Measurements from ENCODE around the gene DLG2. TPM values are rescaled to one million over a fixed set of nuclear protein-coding genes. Genes with fewer than 3 reads are reported as not detected.

Gene DLG2
- total RNA-seq, 2 experiments from 2014 or later, result 0.85 to 1.1 TPM

DNA sequence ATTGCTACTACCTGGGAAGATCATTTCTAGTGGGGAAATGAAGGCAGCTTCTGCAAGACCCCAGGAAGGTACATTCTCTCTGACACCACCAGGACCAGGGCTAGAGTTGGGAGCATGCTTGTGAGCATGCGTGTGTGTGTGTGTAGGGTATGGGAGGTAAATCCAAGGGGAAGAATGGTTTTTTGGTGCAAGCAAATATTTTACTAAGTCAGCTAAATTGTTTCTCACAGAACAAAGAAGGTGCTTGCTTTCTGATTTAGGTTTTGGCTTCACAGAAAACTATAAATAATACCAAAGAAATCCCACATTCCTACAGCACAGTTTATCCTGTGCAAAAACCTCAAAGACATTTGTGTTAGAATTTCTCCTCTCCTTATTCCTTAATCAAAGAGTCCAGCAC lies 1996.9 kb downstream of the DLG2 start:
- CTCF ChIA-PET, result no interaction called here
- Mint-ChIP-seq H3K4me1 (no peaks in the 10 kb centered on the region), H3K36me3 (ENCODE audit: low read depth) (no peaks in the 10 kb centered on the region), H3K27me3 (no peaks in the 10 kb centered on the region), H3K27ac (no peak overlapping the region), H3K4me3 (no peak overlapping the region), H3K9me3 (no peaks in the 10 kb centered on the region)
- POLR2A ChIA-PET, result no interaction called here
- DNase-seq, result no peak

DNA sequence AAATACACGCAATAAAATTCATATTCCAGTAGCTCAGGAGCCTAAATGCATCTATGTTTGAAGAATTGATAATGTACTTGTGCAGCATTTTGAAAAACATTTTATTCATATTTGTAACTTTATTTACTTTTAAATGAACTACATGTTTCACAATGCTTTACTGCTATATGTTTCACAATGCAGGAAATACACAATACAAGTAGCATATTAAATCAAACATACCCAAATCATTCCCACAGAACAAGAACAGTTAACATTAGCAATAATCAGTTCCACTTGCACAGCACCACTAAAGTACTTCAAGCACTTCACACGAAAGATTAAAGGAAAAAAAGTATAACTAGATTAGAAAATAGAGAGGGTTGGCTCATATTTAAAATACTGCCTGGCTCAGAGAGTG lies 1997.4 kb downstream of the DLG2 start:
- H3K27ac Mint-ChIP-seq, result no peak overlapping the region
- H3K4me1 Mint-ChIP-seq, result no peaks in the 10 kb centered on the region
- no peak overlapping the region for H3K4me3 Mint-ChIP-seq
- H3K36me3 Mint-ChIP-seq (ENCODE audit: low read depth), result no peaks in the 10 kb centered on the region
- no peak for DNase-seq
- ChIA-PET CTCF (no interaction called here), POLR2A (no interaction called here)
- H3K9me3 Mint-ChIP-seq, result no peaks in the 10 kb centered on the region
- H3K27me3 Mint-ChIP-seq, result no peaks in the 10 kb centered on the region

DNA sequence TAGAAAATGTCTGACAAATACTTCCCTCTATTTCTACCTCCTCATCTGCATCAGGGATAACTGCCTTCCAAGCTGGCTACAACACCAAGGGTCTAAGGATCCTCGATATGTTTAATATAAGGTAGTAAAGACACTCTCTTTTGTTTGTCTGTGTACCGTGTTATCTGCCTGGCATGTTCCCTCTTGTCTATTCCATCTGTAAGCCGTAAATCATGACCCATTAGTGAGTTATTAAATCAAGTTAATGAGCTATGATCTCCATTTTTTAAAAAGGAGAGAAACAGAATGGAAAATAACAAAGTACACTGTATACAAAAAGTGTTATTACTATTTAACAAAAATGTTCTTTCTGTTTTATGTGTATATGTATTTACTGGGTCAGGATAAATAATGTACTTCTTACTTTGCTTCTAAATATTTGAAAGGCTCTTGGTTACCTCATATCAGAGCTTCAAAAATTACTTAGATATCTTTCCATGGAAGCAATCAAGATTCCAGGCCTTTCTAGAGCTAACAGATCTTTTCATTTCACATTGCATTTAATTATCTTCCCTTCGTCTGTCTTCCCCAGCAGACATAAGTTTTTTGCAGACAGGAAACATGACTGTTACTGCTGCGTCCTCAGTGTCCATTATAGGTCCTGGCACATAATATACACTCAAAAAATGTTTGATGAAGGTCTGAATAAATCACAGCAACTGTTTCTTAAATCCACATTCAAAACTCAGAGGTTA lies 1998.4 kb downstream of the DLG2 start:
- Mint-ChIP-seq H3K9me3 (no peaks in the 10 kb centered on the region), H3K27ac (no peak overlapping the region), H3K4me1 (no peaks in the 10 kb centered on the region), H3K27me3 (no peaks in the 10 kb centered on the region), H3K4me3 (no peak overlapping the region), H3K36me3 (ENCODE audit: low read depth) (no peaks in the 10 kb centered on the region)
- DNase-seq, result no peak
- POLR2A ChIA-PET, result no interaction called here
- CTCF ChIA-PET, result no interaction called here

- Mint-ChIP-seq H3K27ac (no peak overlapping the region), H3K4me3 (no peak overlapping the region)
- CTCF ChIA-PET, result no interaction called here
Observed at GRCh38 chr11:83625336-83625735, 2001.8 kb downstream of the DLG2 start.

DNA sequence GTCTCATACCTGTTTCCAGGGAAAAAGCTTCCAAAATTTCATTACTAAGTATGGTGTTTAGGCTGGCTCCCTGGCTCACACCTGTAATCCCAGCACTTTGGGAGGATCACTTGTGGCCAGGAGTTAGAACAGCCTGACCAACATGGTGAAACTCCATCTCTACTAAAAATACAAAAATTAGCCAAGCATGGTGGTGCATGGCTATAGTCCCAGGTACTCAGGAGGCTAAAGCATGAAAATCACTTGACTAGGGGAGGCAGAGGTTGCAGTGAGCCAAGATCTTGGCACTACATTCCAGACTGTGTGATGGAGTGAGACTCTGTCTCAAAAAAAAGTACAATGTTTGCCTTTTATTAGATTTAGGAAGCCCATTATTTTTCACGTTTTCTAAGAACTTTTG lies 2009.5 kb downstream of the DLG2 start:
- H3K27ac Mint-ChIP-seq, result no peak overlapping the region
- H3K36me3 Mint-ChIP-seq (ENCODE audit: low read depth), result no peaks in the 10 kb centered on the region
- no peaks in the 10 kb centered on the region for H3K4me1 Mint-ChIP-seq
- CTCF ChIA-PET, result no interaction called here
- POLR2A ChIA-PET, result no interaction called here
- H3K4me3 Mint-ChIP-seq, result no peak overlapping the region
- no peak for DNase-seq
- H3K27me3 Mint-ChIP-seq, result peaks cover 3% of the 10 kb centered on the region
- no peaks in the 10 kb centered on the region for H3K9me3 Mint-ChIP-seq

More at GRCh38 chr11:83625336-83625735, 2001.8 kb downstream of the DLG2 start:
- H3K27me3 Mint-ChIP-seq, result no peaks in the 10 kb centered on the region
- no peak for DNase-seq
- no peaks in the 10 kb centered on the region for H3K9me3 Mint-ChIP-seq
- H3K4me1 Mint-ChIP-seq, result no peaks in the 10 kb centered on the region
- H3K36me3 Mint-ChIP-seq (ENCODE audit: low read depth), result no peaks in the 10 kb centered on the region
- POLR2A ChIA-PET, result interaction anchor here (0.7 kb wide), 1 partner anchor 51 kb away, joined by 3 read pairs; no protein-coding TSS in a partner anchor

DNA sequence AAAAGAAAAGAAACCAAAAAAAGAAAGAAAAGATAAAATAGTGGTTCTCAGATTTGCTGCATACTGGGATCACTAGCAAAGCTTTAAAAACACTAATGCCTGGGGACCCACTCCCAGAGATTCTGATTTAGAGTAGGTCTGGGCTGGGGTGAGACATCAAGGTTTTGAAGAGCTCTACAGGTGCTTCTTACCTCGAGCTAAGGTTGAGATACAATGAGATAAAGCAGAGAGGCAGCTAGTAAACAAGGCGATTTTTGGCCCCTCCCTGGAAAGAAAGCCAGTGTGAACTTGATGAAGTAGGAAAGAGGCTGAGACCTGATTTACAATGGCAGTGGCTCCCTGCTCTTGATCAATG lies 2013.4 kb downstream of the DLG2 start:
- DNase-seq, result no peak
- peaks cover 3% of the 10 kb centered on the region for H3K27me3 Mint-ChIP-seq
- no peak overlapping the region for H3K4me3 Mint-ChIP-seq
- ChIA-PET POLR2A (interaction anchor here (0.6 kb wide), 1 partner anchor 1781 kb away, joined by 3 read pairs; no protein-coding TSS in a partner anchor), CTCF (no interaction called here)
- H3K9me3 Mint-ChIP-seq, result no peaks in the 10 kb centered on the region
- no peaks in the 10 kb centered on the region for H3K4me1 Mint-ChIP-seq
- H3K27ac Mint-ChIP-seq, result no peak overlapping the region
- H3K36me3 Mint-ChIP-seq (ENCODE audit: low read depth), result no peaks in the 10 kb centered on the region

GRCh38 chr11:83612891-83613766 lies 2014.0 kb downstream of the DLG2 start:
- POLR2A ChIA-PET, result interaction anchor here (0.6 kb wide), 1 partner anchor 1782 kb away, joined by 3 read pairs; no protein-coding TSS in a partner anchor
- Mint-ChIP-seq H3K27me3 (peaks cover 3% of the 10 kb centered on the region), H3K4me1 (no peaks in the 10 kb centered on the region), H3K9me3 (no peaks in the 10 kb centered on the region), H3K4me3 (no peak overlapping the region), H3K27ac (no peak overlapping the region), H3K36me3 (ENCODE audit: low read depth) (no peaks in the 10 kb centered on the region)
- CTCF ChIA-PET, result no interaction called here
- no peak for DNase-seq

- Mint-ChIP-seq H3K27ac (no peak overlapping the region), H3K4me1 (no peaks in the 10 kb centered on the region), H3K4me3 (no peak overlapping the region), H3K36me3 (ENCODE audit: low read depth) (no peaks in the 10 kb centered on the region), H3K27me3 (peaks cover 3% of the 10 kb centered on the region), H3K9me3 (no peaks in the 10 kb centered on the region)
- POLR2A ChIA-PET, result no interaction called here
- CTCF ChIA-PET, result no interaction called here
- DNase-seq, result no peak
Observed at GRCh38 chr11:83611600-83611999, 2015.5 kb downstream of the DLG2 start.

- Mint-ChIP-seq H3K4me3 (no peak overlapping the region), H3K36me3 (ENCODE audit: low read depth) (no peaks in the 10 kb centered on the region), H3K27ac (no peak overlapping the region), H3K9me3 (no peaks in the 10 kb centered on the region), H3K4me1 (no peaks in the 10 kb centered on the region), H3K27me3 (peaks cover 3% of the 10 kb centered on the region)
- DNase-seq, result no peak
- ChIA-PET POLR2A (no interaction called here), CTCF (no interaction called here)
Observed at GRCh38 chr11:83611031-83611430, 2016.1 kb downstream of the DLG2 start.

DNA sequence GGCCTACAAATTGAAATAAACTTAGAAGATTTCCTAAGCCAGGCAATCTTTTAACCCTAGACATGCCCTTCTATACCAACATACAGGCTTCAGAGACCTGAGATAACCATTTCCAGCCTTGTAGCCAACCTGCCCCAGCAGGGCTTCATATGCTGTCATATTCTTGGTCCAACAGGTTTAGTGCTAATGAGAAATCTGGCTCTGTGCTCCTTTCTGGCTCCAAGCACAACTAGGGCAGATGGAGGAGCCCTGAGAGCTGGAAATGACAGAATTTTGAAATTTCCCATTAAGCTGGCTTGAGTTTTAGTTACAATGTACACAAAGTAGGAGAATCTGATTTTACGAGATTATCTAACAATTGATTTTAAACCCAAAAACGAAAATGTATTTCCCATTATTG lies 2018.0 kb downstream of the DLG2 start:
- H3K9me3 Mint-ChIP-seq, result no peaks in the 10 kb centered on the region
- H3K4me1 Mint-ChIP-seq, result no peaks in the 10 kb centered on the region

DNA sequence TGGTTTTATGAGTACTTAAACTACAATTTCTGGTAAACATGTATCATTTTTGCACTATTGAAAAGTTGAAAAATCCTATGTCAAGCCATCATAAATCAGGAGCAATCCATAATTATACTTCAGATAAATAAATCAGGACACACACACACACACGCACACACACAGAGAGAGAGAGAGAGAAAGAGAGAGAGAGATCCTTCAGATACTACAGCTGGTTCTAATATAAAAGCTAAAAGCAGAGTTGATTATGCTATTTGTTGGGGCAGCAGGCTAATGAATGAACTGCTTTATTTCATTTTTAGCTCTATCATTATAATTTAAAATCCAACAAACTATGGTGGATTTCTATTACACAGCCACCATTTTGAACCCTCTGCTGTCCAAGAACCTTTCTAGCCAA lies 2018.6 kb downstream of the DLG2 start:
- no peaks in the 10 kb centered on the region for H3K9me3 Mint-ChIP-seq
- no peak overlapping the region for H3K27ac Mint-ChIP-seq
- CTCF ChIA-PET, result no interaction called here
- no peak overlapping the region for H3K4me3 Mint-ChIP-seq
- DNase-seq, result no peak
- H3K36me3 Mint-ChIP-seq (ENCODE audit: low read depth), result no peaks in the 10 kb centered on the region
- H3K27me3 Mint-ChIP-seq, result no peaks in the 10 kb centered on the region
- H3K4me1 Mint-ChIP-seq, result no peaks in the 10 kb centered on the region
- POLR2A ChIA-PET, result no interaction called here

More for the DNA sequence above, 2018.0 kb downstream of the DLG2 start:
- Mint-ChIP-seq H3K27ac (no peak overlapping the region), H3K36me3 (ENCODE audit: low read depth) (no peaks in the 10 kb centered on the region), H3K27me3 (no peaks in the 10 kb centered on the region), H3K4me3 (no peak overlapping the region)
- POLR2A ChIA-PET, result no interaction called here
- CTCF ChIA-PET, result no interaction called here
- DNase-seq, result no peak

- H3K27ac Mint-ChIP-seq, result no peak overlapping the region
- DNase-seq, result no peak
- H3K4me1 Mint-ChIP-seq, result no peaks in the 10 kb centered on the region
- H3K36me3 Mint-ChIP-seq (ENCODE audit: low read depth), result no peaks in the 10 kb centered on the region
- H3K4me3 Mint-ChIP-seq, result no peak overlapping the region
- H3K9me3 Mint-ChIP-seq, result no peaks in the 10 kb centered on the region
- ChIA-PET POLR2A (no interaction called here), CTCF (no interaction called here)
- H3K27me3 Mint-ChIP-seq, result no peaks in the 10 kb centered on the region
Observed at GRCh38 chr11:83601914-83602527, 2025.1 kb downstream of the DLG2 start.

- no peaks in the 10 kb centered on the region for H3K27me3 Mint-ChIP-seq
- no peaks in the 10 kb centered on the region for H3K36me3 Mint-ChIP-seq (ENCODE audit: low read depth)
- no peaks in the 10 kb centered on the region for H3K4me1 Mint-ChIP-seq
- no peak overlapping the region for H3K4me3 Mint-ChIP-seq
- ChIA-PET CTCF (no interaction called here), POLR2A (no interaction called here)
- no peak overlapping the region for H3K27ac Mint-ChIP-seq
- no peak for DNase-seq
- H3K9me3 Mint-ChIP-seq, result no peaks in the 10 kb centered on the region
Observed at GRCh38 chr11:83601201-83601913, 2025.8 kb downstream of the DLG2 start.
